ENCODE data around the gene PTPN4.

GRCh38 chr2:119873350-119874315, 113.9 kb downstream of the PTPN4 start:
- TF ChIP-seq POLR2A (IDR thresholded peaks at IDR 0.05; ENCODE audit: low read length) (no peak), GATA1 (IDR thresholded peaks at IDR 0.05; ENCODE audit: low read depth, low read length) (no peak)

Data from erythroblast (primary cell).